Measurements from ENCODE around the gene PTPRR.

The PTPRR gene

GRCh38 chr12:70637303-70638085, 283.0 kb downstream of the PTPRR start, which contains the start of gene PTPRB:
Gene PTPRB, minus strand, starts transcription at chr12:70637429. Its CDS starts 34 bp downstream, at chr12:70637395.
- no peak for DNase-seq

GRCh38 chr12:70635755-70636154, 284.8 kb downstream of the PTPRR start:
- no peak for DNase-seq

GRCh38 chr12:70628701-70629480, 291.6 kb downstream of the PTPRR start:
- no peak for DNase-seq

DNA sequence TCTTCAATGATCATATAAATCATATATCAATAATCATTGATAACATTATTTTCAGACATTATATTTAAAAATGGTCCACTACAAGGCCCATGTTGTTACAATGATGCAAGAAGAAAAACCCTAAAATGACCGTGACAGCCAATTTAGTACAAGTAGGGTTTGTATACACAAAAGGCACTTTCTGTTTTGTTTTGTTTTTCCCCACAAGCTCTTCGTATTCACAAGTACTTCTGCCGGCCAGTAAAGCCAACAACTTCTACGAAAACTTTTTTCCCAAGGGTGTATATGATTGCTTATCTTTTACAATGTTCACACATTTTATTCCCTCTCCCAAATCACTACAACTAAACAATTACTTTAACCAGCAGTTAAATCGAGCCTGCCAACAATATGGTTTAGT, 292.9 kb downstream of the PTPRR start:
- DNase-seq, result no peak

DNA sequence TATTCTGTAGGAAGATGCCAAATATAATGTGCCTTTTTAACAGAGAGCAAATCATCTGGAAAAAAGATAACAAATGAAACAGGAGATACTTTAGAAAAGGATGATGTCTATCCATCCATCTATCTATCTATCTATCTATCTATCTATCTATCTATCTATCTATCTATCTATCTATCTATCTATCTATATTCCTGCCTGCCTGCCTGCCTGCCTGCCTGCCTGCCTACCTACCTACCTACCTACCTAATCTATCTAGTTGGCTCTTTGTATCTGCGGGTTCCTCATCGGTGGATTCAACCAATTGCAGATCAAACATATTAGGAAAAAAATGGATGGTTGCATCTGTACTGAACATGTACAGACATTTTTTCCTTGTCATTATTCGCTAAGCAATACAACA, 294.4 kb downstream of the PTPRR start:
- no peak for DNase-seq

GRCh38 chr12:70619471-70620152, 300.9 kb downstream of the PTPRR start:
- DNase-seq, result no peak

- DNase-seq, result no peak
Observed at GRCh38 chr12:70618371-70618770, 302.2 kb downstream of the PTPRR start.

- DNase-seq, result no peak
Observed at GRCh38 chr12:70617450-70617849, 303.1 kb downstream of the PTPRR start.

GRCh38 chr12:70615174-70615866, 305.2 kb downstream of the PTPRR start:
- no peak for DNase-seq

- no peak for DNase-seq
Observed at GRCh38 chr12:70609739-70610491, 310.6 kb downstream of the PTPRR start.

DNA sequence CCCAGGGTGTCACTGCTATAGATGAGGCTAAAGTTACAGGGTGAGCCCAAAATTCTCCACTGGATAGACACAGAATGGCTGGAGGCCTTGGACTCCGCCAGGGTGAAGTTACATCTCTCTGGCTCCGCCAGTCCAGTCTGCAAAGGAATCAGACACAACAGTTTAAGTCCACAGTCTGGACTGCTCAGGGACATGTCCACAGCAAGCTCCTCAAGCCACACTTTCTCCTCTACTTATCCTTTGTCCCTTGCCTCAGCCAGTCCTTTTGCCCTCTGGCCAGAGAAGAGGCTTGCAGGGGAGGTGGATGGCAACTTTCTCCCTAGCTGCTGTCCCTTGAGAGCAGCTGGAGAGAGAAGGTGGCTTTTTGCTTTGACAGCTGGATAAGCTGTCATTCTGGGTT, 311.3 kb downstream of the PTPRR start:
- DNase-seq, result no peak

- DNase-seq, result no peak
Observed at GRCh38 chr12:70608184-70608583, 312.4 kb downstream of the PTPRR start.

DNA sequence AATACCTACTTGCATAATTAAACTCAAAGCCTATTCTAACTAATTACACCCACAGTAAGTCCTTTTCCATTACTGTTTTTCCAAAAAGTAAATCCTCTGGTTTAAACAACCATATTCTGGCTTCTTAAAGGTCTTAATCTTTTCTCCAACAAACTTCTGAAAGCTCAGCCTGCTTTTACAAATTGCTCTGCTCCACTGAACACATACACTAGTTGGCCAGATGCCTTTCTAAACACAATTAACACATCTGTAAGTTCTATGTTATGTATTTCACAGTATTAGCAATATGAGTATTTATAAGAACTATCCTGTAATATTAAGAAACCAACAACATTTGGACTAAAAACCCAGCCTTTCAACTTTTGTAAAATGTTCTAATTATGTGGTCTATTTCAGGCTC, 313.4 kb downstream of the PTPRR start:
- no peak for DNase-seq

DNA sequence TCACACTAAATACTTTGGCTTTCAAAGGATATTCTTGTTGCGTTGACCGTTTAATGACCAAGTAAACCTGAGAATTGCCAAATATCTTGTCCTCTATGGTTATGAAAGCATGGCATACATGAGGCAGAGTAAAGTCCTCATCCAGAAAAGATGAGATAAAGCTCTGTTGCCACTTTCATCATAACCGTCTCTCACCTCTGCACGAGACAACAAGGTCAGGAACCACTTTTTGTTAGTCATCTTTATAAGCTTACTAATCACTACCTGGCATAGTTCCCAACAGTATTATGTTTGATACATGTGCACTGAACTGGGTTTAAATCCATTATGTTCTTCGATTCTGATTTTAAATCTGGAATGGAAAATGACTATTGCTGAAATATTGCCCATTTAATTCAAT, 314.6 kb downstream of the PTPRR start:
- no peak for DNase-seq

DNA sequence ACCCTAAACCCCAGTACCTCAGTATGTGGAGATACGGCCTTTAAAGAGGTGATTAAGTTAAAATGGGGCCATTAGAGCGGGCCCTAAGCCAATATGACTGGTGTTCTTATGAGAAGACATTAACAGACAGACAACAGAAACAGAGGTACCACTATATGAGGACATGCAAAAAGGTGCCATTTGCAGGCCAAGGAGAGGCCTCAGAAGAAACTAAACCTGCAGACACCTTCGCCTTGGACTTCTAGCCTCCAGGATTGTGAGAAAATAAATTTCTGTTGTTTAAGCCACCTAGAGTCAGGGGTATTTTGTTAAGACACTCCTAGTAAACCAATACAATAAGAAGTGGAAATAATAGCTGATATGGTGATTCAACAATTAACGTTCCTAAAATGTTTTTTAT, 315.9 kb downstream of the PTPRR start:
- DNase-seq, result no peak

- no peak for DNase-seq
Observed at GRCh38 chr12:70603044-70603443, 317.5 kb downstream of the PTPRR start.

- no peak for DNase-seq
Observed at GRCh38 chr12:70598467-70599193, 321.9 kb downstream of the PTPRR start.

DNA sequence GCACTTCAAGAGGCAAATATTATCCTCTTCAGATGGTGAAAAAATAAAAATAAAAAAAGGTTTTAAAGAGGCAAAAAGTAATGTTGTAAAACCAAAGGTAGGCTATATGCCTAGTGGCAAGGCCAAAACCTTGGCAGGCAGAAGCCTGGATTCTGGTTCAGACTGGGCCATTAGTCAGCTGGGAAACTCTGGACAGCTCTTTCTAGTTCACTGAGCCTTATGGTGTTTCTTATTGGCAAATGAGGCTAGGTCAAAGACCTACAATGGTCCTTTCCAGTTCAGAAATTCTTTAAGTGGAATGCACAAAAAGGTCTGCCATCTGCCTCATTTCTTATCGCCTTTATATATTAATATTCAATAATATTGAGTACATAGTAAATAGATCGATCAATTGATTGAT, 327.9 kb downstream of the PTPRR start:
- DNase-seq, result no peak

GRCh38 chr12:70590549-70591226, 329.9 kb downstream of the PTPRR start:
- no peak for DNase-seq

DNA sequence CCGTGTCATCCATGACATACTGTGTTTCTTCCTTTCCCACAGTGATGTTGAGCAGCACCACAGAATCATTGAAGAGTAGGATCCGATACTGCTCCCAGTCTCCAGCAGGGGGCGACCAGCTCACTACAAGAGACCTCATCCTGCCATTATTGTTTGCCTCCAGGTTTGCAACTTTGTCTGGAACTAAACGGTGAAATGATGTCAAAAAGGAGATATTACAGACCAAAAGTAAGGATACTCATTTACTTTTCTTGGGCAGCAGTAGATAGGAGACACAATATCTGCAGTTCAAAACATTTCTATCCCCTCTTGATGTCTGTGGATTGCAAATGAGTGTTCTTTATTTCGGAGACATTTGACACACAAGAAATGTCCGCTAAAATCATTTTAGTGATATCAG, 330.5 kb downstream of the PTPRR start:
- DNase-seq, result peak; percentile 46
